HL-60 (cell line): Measurements from ENCODE around the gene PDGFA.

Experiments
- GABPA ChIP-seq: IDR thresholded peaks from 2 replicates; pipeline ENCODE4 v1.6.1; 2012; ENCODE audit warnings: low read depth
- POLR2AphosphoS5 ChIP-seq: IDR thresholded peaks from 2 replicates; pipeline ENCODE4 v1.6.1; 2012; ENCODE audit warnings: low read depth
- SPI1 ChIP-seq: IDR thresholded peaks from 2 replicates; pipeline ENCODE4 v1.6.1; 2012; ENCODE audit warnings: low read depth, mild to moderate bottlenecking, borderline replicate concordance
- TF ChIP-seq, protein P1 (sequence below): IDR thresholded peaks from one replicate; pipeline ENCODE4 v1.5.1; 2011; ENCODE audit warnings: low read length, control low read depth, inconsistent platforms; ENCODE audit not compliant: insufficient read depth
- TF ChIP-seq, protein P2 (sequence below): IDR thresholded peaks from 2 replicates; pipeline ENCODE4 v1.6.1; 2012; ENCODE audit warnings: low read depth; ENCODE audit not compliant: insufficient replicate concordance

DNA sequence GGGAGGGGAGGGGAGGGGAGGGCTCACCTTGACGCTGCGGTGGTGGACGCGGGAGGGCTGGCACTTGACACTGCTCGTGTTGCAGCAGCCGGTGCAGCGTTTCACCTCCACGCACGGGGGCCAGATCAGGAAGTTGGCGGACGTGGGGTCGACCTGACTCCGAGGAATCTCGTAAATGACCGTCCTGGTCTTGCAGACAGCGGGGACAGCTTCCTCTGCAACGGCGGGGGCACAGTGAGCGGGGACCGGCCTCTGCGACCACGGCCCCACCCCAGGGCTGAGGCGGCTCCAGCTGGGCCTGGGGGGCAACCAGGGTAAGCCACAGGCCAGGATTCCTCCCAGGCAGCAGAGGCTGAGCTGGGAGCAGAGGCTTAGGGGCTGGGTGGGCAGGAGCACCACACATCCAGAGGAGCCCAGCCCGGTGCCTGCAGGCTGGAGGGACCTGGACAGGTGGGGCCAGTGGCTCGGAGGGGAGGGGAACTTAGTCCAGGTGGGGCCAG lies 8.8 kb downstream of the PDGFA start:
- TF ChIP-seq, protein P1, sequence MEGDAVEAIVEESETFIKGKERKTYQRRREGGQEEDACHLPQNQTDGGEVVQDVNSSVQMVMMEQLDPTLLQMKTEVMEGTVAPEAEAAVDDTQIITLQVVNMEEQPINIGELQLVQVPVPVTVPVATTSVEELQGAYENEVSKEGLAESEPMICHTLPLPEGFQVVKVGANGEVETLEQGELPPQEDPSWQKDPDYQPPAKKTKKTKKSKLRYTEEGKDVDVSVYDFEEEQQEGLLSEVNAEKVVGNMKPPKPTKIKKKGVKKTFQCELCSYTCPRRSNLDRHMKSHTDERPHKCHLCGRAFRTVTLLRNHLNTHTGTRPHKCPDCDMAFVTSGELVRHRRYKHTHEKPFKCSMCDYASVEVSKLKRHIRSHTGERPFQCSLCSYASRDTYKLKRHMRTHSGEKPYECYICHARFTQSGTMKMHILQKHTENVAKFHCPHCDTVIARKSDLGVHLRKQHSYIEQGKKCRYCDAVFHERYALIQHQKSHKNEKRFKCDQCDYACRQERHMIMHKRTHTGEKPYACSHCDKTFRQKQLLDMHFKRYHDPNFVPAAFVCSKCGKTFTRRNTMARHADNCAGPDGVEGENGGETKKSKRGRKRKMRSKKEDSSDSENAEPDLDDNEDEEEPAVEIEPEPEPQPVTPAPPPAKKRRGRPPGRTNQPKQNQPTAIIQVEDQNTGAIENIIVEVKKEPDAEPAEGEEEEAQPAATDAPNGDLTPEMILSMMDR, result no peak
- TF ChIP-seq POLR2AphosphoS5 (no peak), GABPA (no peak), SPI1 (no peak)
- TF ChIP-seq, protein P2, sequence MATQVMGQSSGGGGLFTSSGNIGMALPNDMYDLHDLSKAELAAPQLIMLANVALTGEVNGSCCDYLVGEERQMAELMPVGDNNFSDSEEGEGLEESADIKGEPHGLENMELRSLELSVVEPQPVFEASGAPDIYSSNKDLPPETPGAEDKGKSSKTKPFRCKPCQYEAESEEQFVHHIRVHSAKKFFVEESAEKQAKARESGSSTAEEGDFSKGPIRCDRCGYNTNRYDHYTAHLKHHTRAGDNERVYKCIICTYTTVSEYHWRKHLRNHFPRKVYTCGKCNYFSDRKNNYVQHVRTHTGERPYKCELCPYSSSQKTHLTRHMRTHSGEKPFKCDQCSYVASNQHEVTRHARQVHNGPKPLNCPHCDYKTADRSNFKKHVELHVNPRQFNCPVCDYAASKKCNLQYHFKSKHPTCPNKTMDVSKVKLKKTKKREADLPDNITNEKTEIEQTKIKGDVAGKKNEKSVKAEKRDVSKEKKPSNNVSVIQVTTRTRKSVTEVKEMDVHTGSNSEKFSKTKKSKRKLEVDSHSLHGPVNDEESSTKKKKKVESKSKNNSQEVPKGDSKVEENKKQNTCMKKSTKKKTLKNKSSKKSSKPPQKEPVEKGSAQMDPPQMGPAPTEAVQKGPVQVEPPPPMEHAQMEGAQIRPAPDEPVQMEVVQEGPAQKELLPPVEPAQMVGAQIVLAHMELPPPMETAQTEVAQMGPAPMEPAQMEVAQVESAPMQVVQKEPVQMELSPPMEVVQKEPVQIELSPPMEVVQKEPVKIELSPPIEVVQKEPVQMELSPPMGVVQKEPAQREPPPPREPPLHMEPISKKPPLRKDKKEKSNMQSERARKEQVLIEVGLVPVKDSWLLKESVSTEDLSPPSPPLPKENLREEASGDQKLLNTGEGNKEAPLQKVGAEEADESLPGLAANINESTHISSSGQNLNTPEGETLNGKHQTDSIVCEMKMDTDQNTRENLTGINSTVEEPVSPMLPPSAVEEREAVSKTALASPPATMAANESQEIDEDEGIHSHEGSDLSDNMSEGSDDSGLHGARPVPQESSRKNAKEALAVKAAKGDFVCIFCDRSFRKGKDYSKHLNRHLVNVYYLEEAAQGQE, result no peak
